H1 (cell line): ENCODE results near the gene FAM184B. TPM values are rescaled to one million over a fixed set of nuclear protein-coding genes. Genes with fewer than 3 reads are reported as not detected.

Source experiments
- CTCF ChIA-PET: fragments of 300-600 bp; sonication (Branson Sonifier 250); formaldehyde crosslinking; loops from one replicate; lab custom pipeline; 2021; ENCODE audit not compliant: partially characterized antibody; lab: Charles Lee
- POLR2A ChIA-PET: fragments of 300-600 bp; sonication (Branson Sonifier 250); formaldehyde crosslinking; loops from one replicate; lab custom pipeline; 2021; ENCODE audit warnings: inconsistent platforms; ENCODE audit not compliant: partially characterized antibody; lab: Charles Lee
- DNase-seq, 2 experiments: peaks; one replicate each; pipeline versions ENCODE4 v3.0.0 to v3.0.0-alpha.2; 2010 to 2022; ENCODE audit warnings: low spot score in 2 of 2, low read depth in 1 of 2, mixed read lengths in 1 of 2
- FAIRE-seq: peaks from 2 replicates; lab custom pipeline; 2011; peaks lifted over from hg19 to GRCh38; lab: Jason Lieb, UNC
- H2AFZ ChIP-seq: 2 replicates; pipeline ENCODE4 v1.8.1; 2012; ENCODE audit warnings: low read length, inconsistent platforms
- H2AK5ac ChIP-seq: 2 replicates; pipeline ENCODE4 v1.6.1; 2013; ENCODE audit warnings: low read depth, low read length
- H2BK120ac ChIP-seq: replicated peaks from 2 replicates; pipeline ENCODE3; 2013; ENCODE audit warnings: low read depth, low read length, inconsistent platforms
- H2BK12ac ChIP-seq: 2 replicates; pipeline ENCODE4 v1.6.1; 2013; ENCODE audit warnings: low read depth, low read length
- H2BK15ac ChIP-seq: 2 replicates; pipeline ENCODE4 v1.6.1; 2013; ENCODE audit warnings: low read length
- H2BK20ac ChIP-seq: 2 replicates; pipeline ENCODE4 v1.6.1; 2013; ENCODE audit warnings: low read length
- H2BK5ac ChIP-seq: 2 replicates; pipeline ENCODE4 v1.6.1; 2013; ENCODE audit warnings: low read depth, low read length
- H3K14ac ChIP-seq: 2 replicates; pipeline ENCODE4 v1.6.1; 2013; ENCODE audit warnings: inconsistent platforms; ENCODE audit not compliant: insufficient read length
- H3K18ac ChIP-seq: 2 replicates; pipeline ENCODE4 v1.6.1; 2013; ENCODE audit warnings: low read length; ENCODE audit errors: extremely low read depth
- H3K23ac ChIP-seq: 2 replicates; pipeline ENCODE4 v1.6.1; 2013; ENCODE audit warnings: inconsistent platforms; ENCODE audit not compliant: insufficient read length
- H3K23me2 ChIP-seq: 2 replicates; pipeline ENCODE4 v1.6.1; 2013; ENCODE audit warnings: low read depth, low read length
- H3K27ac ChIP-seq: 2 replicates; pipeline ENCODE4 v1.6.1; 2011; ENCODE audit warnings: low read depth, low read length, inconsistent platforms
- H3K27me3 ChIP-seq, 4 experiments: replicated peaks in 1 of 4; 1 replicate in 1 of 4; 2 replicates in 3 of 4; pipeline versions ENCODE4 v1.6.1 to v1.8.1; 2011 to 2013; ENCODE audit warnings: low read length in 3 of 4, mild to moderate bottlenecking in 3 of 4, inconsistent platforms in 2 of 4, mixed read lengths in 2 of 4, moderate library complexity in 1 of 4; ENCODE audit not compliant: control insufficient read depth in 3 of 4, insufficient read depth in 3 of 4; ENCODE audit errors: extremely low read depth in 1 of 4
- H3K36me3 ChIP-seq, 4 experiments: 2 replicates each; pipeline versions ENCODE4 v1.6.1 to v1.8.1; 2011 to 2013; ENCODE audit warnings: mild to moderate bottlenecking in 4 of 4, low read length in 3 of 4, moderate library complexity in 2 of 4, control low read depth in 1 of 4, inconsistent platforms in 1 of 4; ENCODE audit not compliant: insufficient read depth in 4 of 4, control insufficient read depth in 2 of 4
- H3K4ac ChIP-seq: replicated peaks from 2 replicates; pipeline ENCODE3; 2013; ENCODE audit warnings: low read length, low read depth, mixed read lengths, inconsistent platforms; ENCODE audit not compliant: insufficient read length
- H3K4me1 ChIP-seq, 4 experiments: replicated peaks in 1 of 4; 1 replicate in 1 of 4; 2 replicates in 3 of 4; pipeline versions ENCODE4 v1.6.1 to v1.8.1; 2011 to 2013; ENCODE audit warnings: low read length in 3 of 4, inconsistent platforms in 2 of 4, mixed read lengths in 1 of 4; ENCODE audit not compliant: insufficient read depth in 4 of 4, control insufficient read depth in 3 of 4
- H3K4me2 ChIP-seq, 2 experiments: 2 replicates each; pipeline versions ENCODE4 v1.6.1 to v1.8.1; 2011 to 2013; ENCODE audit warnings: low read depth in 2 of 2, low read length in 2 of 2, control low read depth in 1 of 2, inconsistent platforms in 1 of 2, mild to moderate bottlenecking in 1 of 2; ENCODE audit not compliant: insufficient read depth in 1 of 2
- H3K4me3 ChIP-seq, 4 experiments: fragments of 200-600, 300-600 bp in 1 of 4; sonication (generic), shearing (Covaris generic), sonication (Bioruptor Twin) in 1 of 4; 2 replicates each; pipeline versions ENCODE4 v1.5.1 to v1.8.1; 2011 to 2016; ENCODE audit warnings: low read length in 4 of 4, low read depth in 3 of 4, control low read depth in 2 of 4, inconsistent platforms in 2 of 4, mild to moderate bottlenecking in 2 of 4, mixed read lengths in 1 of 4, moderate library complexity in 1 of 4; ENCODE audit not compliant: insufficient read depth in 2 of 4; ENCODE audit errors: extremely low read depth in 1 of 4
- H3K56ac ChIP-seq: replicated peaks from 2 replicates; pipeline ENCODE3; 2013; ENCODE audit warnings: low read depth, mild to moderate bottlenecking, mixed read lengths, low read length, inconsistent platforms; ENCODE audit not compliant: insufficient read length
- H3K79me1 ChIP-seq: 2 replicates; pipeline ENCODE4 v1.6.1; 2013; ENCODE audit warnings: low read depth, low read length, control low read depth
- H3K79me2 ChIP-seq, 2 experiments: 2 replicates each; pipeline versions ENCODE4 v1.6.1 to v1.8.1; 2012 to 2013; ENCODE audit warnings: low read length in 2 of 2, mild to moderate bottlenecking in 2 of 2, inconsistent platforms in 1 of 2; ENCODE audit not compliant: insufficient read depth in 2 of 2, control insufficient read depth in 1 of 2
- H3K9ac ChIP-seq, 4 experiments: replicated peaks in 1 of 4; 1 replicate in 1 of 4; 2 replicates in 3 of 4; pipeline versions ENCODE4 v1.6.1 to v1.8.1; 2011 to 2013; ENCODE audit warnings: low read depth in 3 of 4, low read length in 3 of 4, control low read depth in 2 of 4, mild to moderate bottlenecking in 2 of 4, moderate library complexity in 2 of 4, inconsistent platforms in 1 of 4; ENCODE audit errors: extremely low read depth in 1 of 4
- H3K9me3 ChIP-seq, 2 experiments: 2 replicates each; pipeline versions ENCODE4 v1.6.1 to v1.8.1; 2012 to 2013; ENCODE audit warnings: mild to moderate bottlenecking in 2 of 2, moderate library complexity in 2 of 2, control low read depth in 1 of 2, inconsistent platforms in 1 of 2, low read depth in 1 of 2, low read length in 1 of 2, mixed read lengths in 1 of 2; ENCODE audit not compliant: insufficient read depth in 2 of 2
- H4K20me1 ChIP-seq, 2 experiments: replicated peaks in 1 of 2; 2 replicates each; pipeline versions ENCODE3 to v1.8.1; 2011 to 2013; ENCODE audit warnings: inconsistent platforms in 2 of 2, low read length in 2 of 2, mild to moderate bottlenecking in 1 of 2; ENCODE audit not compliant: insufficient read depth in 2 of 2, control insufficient read depth in 1 of 2
- H4K5ac ChIP-seq: 2 replicates; pipeline ENCODE4 v1.6.1; 2013; ENCODE audit warnings: low read length, low read depth, mixed read lengths, inconsistent platforms; ENCODE audit not compliant: insufficient read length
- H4K8ac ChIP-seq: 2 replicates; pipeline ENCODE4 v1.8.0; 2013; ENCODE audit warnings: mild to moderate bottlenecking, moderate library complexity, low read length, inconsistent platforms; ENCODE audit not compliant: insufficient read depth; ENCODE audit errors: extremely low read depth
- H4K91ac ChIP-seq: replicated peaks from 2 replicates; pipeline ENCODE3; 2013; ENCODE audit warnings: low read length, mixed read lengths, inconsistent platforms; ENCODE audit not compliant: insufficient read length
- ATF2 ChIP-seq: IDR thresholded peaks from 2 replicates; pipeline ENCODE4 v1.6.1; 2012; ENCODE audit warnings: low read length, inconsistent platforms
- BCL11A ChIP-seq, 2 experiments: IDR thresholded peaks; one replicate each; pipeline ENCODE4 v1.6.1; 2011; ENCODE audit warnings: low read depth in 2 of 2, low read length in 2 of 2, mild to moderate bottlenecking in 2 of 2
- BRCA1 ChIP-seq: IDR thresholded peaks from 2 replicates; pipeline ENCODE4 v1.6.1; 2012; ENCODE audit warnings: low read depth, low read length, improper control_type of control experiment
- CBX8 ChIP-seq: fragments of 300-800, 300-1000 bp; sonication (generic); IDR thresholded peaks from 2 replicates; pipeline ENCODE4 v1.7.1; 2016; ENCODE audit warnings: low read depth, low read length, borderline replicate concordance
- RBBP5 ChIP-seq: IDR thresholded peaks from 2 replicates; pipeline ENCODE4 v1.7.1; 2012; ENCODE audit warnings: low read depth, mild to moderate bottlenecking, inconsistent platforms, low read length, moderate library complexity, borderline replicate concordance
- WGBS, 2 experiments: shearing (Covaris generic) in 1 of 2; methylation state at CpG; one replicate each; pipeline versions ENCODE4 v1.1.6 to v1.1.7; 2013 to 2015; ENCODE audit warnings: low lambda C conversion rate in 2 of 2, mixed read lengths in 2 of 2, inconsistent platforms in 1 of 2, low coverage in 1 of 2, missing lambda C conversion rate in 1 of 2; ENCODE audit not compliant: insufficient replicate concordance in 2 of 2, insufficient coverage in 1 of 2, insufficient read length in 1 of 2; ENCODE audit errors: extremely low coverage in 1 of 2, missing lambda C conversion rate in 1 of 2; 5-methylcytosine and 5-hydroxymethylcytosine counted together
- polyA plus RNA-seq, 7 experiments: library from polyadenylated mRNA; depleted of rRNA in 3 of 7; stranded (reverse) in 5 of 7; unstranded in 2 of 7; fragments of >200 nt in 5 of 7; fragments of 200-250 nt in 2 of 7; gene quantifications; 1 replicate in 5 of 7; 2 replicates in 1 of 7; 4 replicates in 1 of 7; pipeline versions ENCODE4 v1.2.1 to v1.2.3, GENCODE V29; 2011 to 2013; ENCODE audit warnings: missing spikeins in 2 of 7, mixed read lengths in 2 of 7
- total RNA-seq: library from RNA; stranded (reverse); fragmentation: NEBNext Ultra II Directional; extraction: Animal tissue kit (Norgen Biotek cat#: 25700); gene quantifications from 2 replicates; pipeline ENCODE4 v1.2.1, GENCODE V29; 2021

The FAM184B gene
- total and polyA plus RNA-seq, 2 of the 8 experiments (the other 6 are each of a cell fraction or from before 2014, with no cell fraction given) = 0.05 to 0.39 TPM

- no peak for DNase-seq
- ChIA-PET POLR2A (no interaction called here), CTCF (interaction anchor here (1.0 kb wide), 1 partner anchor 8 kb away, joined by 3 read pairs; no protein-coding TSS in a partner anchor)
- H2BK20ac ChIP-seq = no peak overlapping the region
- no peak overlapping the region for H2BK15ac ChIP-seq
- no peaks in the 10 kb centered on the region for H3K9me3 ChIP-seq
- no peak overlapping the region for H2BK12ac ChIP-seq
- no peak overlapping the region for H4K91ac ChIP-seq
- no peak overlapping the region for H4K5ac ChIP-seq
- H3K36me3 ChIP-seq = peaks cover 0 to 3% (median 0%) of the 10 kb centered on the region in 4 experiments; a peak in 2 of 8 replicates
- H2BK120ac ChIP-seq = no peak overlapping the region
- no peak overlapping the region for H2AFZ ChIP-seq
- H3K14ac ChIP-seq = no peak overlapping the region
- H4K8ac ChIP-seq = no peak overlapping the region
- WGBS, 2 experiments = 72% methylated on average over 1 of the region's 1 CpG; no CpG with 5 or more reads in 1 of the 2 experiments
- no peak overlapping the region for H2BK5ac ChIP-seq
- no peaks in the 10 kb centered on the region for H3K27me3 ChIP-seq
- H3K79me2 ChIP-seq = no peaks in the 10 kb centered on the region
- H3K4me1 ChIP-seq = no peaks in the 10 kb centered on the region
- no peak overlapping the region for H3K4ac ChIP-seq
- no peak overlapping the region for H3K18ac ChIP-seq
- no peaks in the 10 kb centered on the region for H3K79me1 ChIP-seq
- FAIRE-seq = no peak
- H4K20me1 ChIP-seq = peaks cover 0 to 2% of the 10 kb centered on the region in 2 experiments
- no peak overlapping the region for H3K9ac ChIP-seq
- no peaks in the 10 kb centered on the region for H3K23me2 ChIP-seq
- H3K56ac ChIP-seq = no peak overlapping the region
- no peak overlapping the region for H3K27ac ChIP-seq
- no peak overlapping the region for H3K23ac ChIP-seq
- no peak overlapping the region for H3K4me2 ChIP-seq
- H3K4me3 ChIP-seq = no peak overlapping the region
- no peak overlapping the region for H2AK5ac ChIP-seq
- TF ChIP-seq BRCA1 = no peak
- no peak for TF ChIP-seq ATF2
- no peak for TF ChIP-seq CBX8
- no peak for TF ChIP-seq RBBP5
- no peak for TF ChIP-seq BCL11A (IDR thresholded peaks at IDR 0.05; ENCODE audit: low read depth in 2 of 2, low read length in 2 of 2)
Observed at GRCh38 chr4:17794730-17795129, 13.3 kb upstream of the FAM184B start.
